Nephron (organoid): Measurements from ENCODE around the gene ABCC4.

Experiments used
- H3K27ac Mint-ChIP-seq, 3 experiments: 2 replicates each; pipeline ENCODE4 v1.8.0; 2020; ENCODE audit warnings: mixed read lengths in 3 of 3, mild to moderate bottlenecking in 2 of 3, moderate library complexity in 1 of 3
- H3K27me3 Mint-ChIP-seq: 2 replicates; pipeline ENCODE4 v1.8.0; 2021; ENCODE audit warnings: low read depth, mild to moderate bottlenecking, moderate library complexity, mixed read lengths
- H3K36me3 Mint-ChIP-seq: 2 replicates; pipeline ENCODE4 v1.8.0; 2020; ENCODE audit warnings: low read depth, mixed read lengths
- H3K4me1 Mint-ChIP-seq: 2 replicates; pipeline ENCODE4 v1.8.0; 2020; ENCODE audit warnings: mixed read lengths
- H3K4me3 Mint-ChIP-seq, 3 experiments: 2 replicates each; pipeline ENCODE4 v1.8.0; 2020; ENCODE audit warnings: mild to moderate bottlenecking in 3 of 3, mixed read lengths in 3 of 3, moderate library complexity in 2 of 3
- H3K9me3 Mint-ChIP-seq: 2 replicates; pipeline ENCODE4 v1.8.0; 2020; ENCODE audit warnings: mixed read lengths
- TF ChIP-seq, protein P1 (sequence below), 3 experiments: fragments of 200-600 bp; sonication (generic); IDR thresholded peaks; one replicate each; pipeline ENCODE4 v1.5.0; 2021; ENCODE audit warnings: antibody characterized with exemption in 3 of 3; ENCODE audit not compliant: unreplicated experiment in 3 of 3

The ABCC4 gene

DNA sequence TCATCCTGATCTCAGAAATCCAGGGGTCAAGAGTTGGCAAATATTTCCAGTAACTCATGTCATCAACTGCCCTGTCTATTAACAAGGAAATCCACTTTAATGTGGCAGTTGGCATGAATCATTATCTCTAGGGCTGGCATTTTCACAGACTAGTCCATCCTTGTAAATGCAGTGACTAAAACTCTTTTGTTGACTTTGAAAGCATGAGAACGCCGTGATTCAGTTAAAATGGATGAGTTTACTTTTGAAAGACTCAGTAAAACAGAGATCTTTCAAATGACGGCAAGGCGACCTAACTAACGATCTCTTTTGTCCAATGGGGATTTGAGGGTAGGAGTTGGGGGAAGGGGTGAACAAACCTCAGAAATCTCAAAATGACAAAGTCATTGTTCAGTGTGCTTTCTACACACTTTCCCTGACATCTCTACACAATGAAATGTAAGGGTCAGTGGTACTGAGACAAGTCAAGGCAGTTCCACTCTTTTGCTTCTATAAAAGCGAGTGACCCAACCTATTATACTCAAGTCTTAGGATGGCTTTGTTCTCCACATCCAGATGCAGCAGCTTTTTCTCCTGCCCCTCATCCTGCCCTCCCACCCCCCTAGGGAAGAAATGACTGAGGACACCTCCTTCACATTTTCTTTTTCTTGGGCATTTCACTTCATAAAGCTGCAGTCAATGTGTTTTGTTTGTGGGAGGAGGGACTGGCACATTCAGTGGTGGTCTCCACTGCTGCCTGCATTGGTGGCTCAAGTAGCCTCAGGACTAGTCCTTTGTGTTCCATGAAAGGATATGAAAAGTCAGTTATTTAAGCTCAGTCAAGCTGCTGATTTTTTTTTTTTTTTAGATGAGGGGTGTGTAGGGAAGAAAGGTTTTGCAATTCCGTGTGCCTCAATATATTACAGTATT, 200.5 kb downstream of the ABCC4 start:
- Mint-ChIP-seq H3K4me1 (no peaks in the 10 kb centered on the region), H3K4me3 (no peak overlapping the region), H3K36me3 (peaks cover 31% of the 10 kb centered on the region), H3K27ac (no peak overlapping the region), H3K27me3 (no peaks in the 10 kb centered on the region), H3K9me3 (peaks cover 10% of the 10 kb centered on the region)
- TF ChIP-seq, protein P1, sequence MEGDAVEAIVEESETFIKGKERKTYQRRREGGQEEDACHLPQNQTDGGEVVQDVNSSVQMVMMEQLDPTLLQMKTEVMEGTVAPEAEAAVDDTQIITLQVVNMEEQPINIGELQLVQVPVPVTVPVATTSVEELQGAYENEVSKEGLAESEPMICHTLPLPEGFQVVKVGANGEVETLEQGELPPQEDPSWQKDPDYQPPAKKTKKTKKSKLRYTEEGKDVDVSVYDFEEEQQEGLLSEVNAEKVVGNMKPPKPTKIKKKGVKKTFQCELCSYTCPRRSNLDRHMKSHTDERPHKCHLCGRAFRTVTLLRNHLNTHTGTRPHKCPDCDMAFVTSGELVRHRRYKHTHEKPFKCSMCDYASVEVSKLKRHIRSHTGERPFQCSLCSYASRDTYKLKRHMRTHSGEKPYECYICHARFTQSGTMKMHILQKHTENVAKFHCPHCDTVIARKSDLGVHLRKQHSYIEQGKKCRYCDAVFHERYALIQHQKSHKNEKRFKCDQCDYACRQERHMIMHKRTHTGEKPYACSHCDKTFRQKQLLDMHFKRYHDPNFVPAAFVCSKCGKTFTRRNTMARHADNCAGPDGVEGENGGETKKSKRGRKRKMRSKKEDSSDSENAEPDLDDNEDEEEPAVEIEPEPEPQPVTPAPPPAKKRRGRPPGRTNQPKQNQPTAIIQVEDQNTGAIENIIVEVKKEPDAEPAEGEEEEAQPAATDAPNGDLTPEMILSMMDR (IDR thresholded peaks at IDR 0.05; ENCODE audit: unreplicated experiment in 3 of 3): no peak

DNA sequence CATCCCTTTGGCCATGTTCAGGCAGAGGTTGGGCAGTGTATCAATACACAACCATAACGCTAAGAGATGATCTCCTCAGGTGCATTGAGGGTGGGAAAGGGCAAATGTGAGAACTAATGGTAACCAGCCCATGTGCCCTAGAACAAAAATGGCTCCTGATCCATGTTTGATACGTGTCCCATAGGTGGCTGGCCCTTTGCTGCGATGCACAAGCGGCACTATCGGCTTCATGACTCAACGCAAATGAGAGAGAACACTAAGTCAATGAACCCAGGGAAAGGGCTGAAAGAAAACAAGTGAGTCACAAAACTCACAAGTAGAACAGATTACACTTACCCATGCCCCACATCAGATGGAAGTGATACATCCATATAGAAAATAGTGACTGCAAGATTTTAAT, 201.7 kb downstream of the ABCC4 start:
- no peaks in the 10 kb centered on the region for H3K27me3 Mint-ChIP-seq
- H3K4me3 Mint-ChIP-seq: no peak overlapping the region
- no peak overlapping the region for H3K27ac Mint-ChIP-seq
- H3K4me1 Mint-ChIP-seq: no peaks in the 10 kb centered on the region
- peaks cover 37% of the 10 kb centered on the region for H3K36me3 Mint-ChIP-seq
- TF ChIP-seq, protein P1 (IDR thresholded peaks at IDR 0.05; ENCODE audit: unreplicated experiment in 3 of 3): no peak
- peaks cover 20% of the 10 kb centered on the region for H3K9me3 Mint-ChIP-seq

DNA sequence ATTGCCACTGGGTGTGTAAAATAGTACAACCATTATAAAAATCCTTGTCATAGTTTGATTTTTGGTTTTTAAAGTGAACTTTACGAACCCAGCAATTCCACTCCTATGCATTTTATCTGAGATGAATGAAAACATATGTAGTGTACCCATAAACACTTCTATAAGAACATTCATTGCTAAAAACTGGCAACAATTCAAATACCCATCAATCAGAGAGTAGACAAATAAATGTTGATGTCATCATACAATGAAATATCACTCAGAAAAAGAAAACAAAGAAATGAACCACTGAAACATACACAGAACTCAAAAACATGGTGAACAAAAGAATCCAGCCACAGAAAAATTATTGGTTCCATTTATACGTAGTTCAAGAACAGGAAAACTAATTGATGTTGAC, 202.3 kb downstream of the ABCC4 start:
- Mint-ChIP-seq H3K9me3 (peaks cover 22% of the 10 kb centered on the region), H3K27ac (no peak overlapping the region), H3K27me3 (no peaks in the 10 kb centered on the region), H3K4me3 (no peak overlapping the region), H3K36me3 (peaks cover 41% of the 10 kb centered on the region), H3K4me1 (no peaks in the 10 kb centered on the region)
- TF ChIP-seq, protein P1 (IDR thresholded peaks at IDR 0.05; ENCODE audit: unreplicated experiment in 3 of 3): no peak

DNA sequence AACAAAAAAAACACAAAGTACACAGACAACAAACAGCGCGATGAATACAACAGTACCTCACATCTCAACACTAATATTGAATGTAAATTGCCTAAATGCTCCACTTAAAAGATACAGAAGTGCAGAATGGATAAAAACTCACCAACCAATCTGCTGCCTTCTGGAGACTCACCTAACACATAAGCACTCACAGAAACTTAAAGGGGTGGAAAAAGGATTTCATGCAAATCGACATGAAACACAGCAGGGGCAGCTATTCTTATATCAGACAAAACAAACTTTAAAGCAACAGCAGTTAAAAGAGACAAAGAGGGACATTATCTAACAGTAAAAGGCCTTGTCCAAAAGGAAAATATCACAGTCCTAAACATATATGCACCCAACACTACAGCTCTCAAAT, 209.5 kb downstream of the ABCC4 start:
- Mint-ChIP-seq H3K27ac (no peak overlapping the region), H3K4me3 (no peak overlapping the region), H3K36me3 (peaks cover 49% of the 10 kb centered on the region), H3K27me3 (no peaks in the 10 kb centered on the region), H3K9me3 (peaks cover 35% of the 10 kb centered on the region), H3K4me1 (no peaks in the 10 kb centered on the region)
- TF ChIP-seq, protein P1 (IDR thresholded peaks at IDR 0.05; ENCODE audit: unreplicated experiment in 3 of 3): no peak

DNA sequence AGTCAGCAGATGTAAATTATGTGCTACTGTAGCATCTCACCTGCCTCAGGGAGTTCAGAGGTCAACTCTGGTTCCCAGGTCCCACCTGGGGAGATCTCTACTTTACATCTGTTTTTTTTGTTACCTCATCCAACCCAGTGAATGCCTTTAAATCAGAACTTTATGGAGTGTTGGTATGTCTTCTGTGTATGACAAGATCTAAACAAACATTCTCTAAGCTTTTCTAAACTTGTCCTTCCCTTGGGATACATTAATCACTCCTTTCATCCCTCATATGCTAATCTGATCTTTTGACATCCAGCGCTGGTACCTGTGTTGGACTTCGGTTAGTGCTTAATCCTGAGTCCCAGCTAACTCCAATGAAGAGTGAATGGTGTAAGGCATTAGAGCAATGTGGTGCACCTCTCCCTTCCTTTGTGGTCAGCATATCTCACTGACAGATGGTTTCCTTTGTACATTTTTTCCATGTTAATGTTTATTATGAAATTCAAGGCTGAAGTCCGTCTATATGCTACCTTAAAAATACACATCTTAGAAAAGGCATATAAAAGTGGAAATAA, 213.4 kb downstream of the ABCC4 start:
- Mint-ChIP-seq H3K27ac (no peak overlapping the region), H3K27me3 (no peaks in the 10 kb centered on the region)

More for the DNA sequence above, 213.4 kb downstream of the ABCC4 start:
- Mint-ChIP-seq H3K36me3 (peaks cover 19% of the 10 kb centered on the region), H3K9me3 (peaks cover 9% of the 10 kb centered on the region), H3K4me3 (no peak overlapping the region), H3K4me1 (no peaks in the 10 kb centered on the region)
- TF ChIP-seq, protein P1 (IDR thresholded peaks at IDR 0.05; ENCODE audit: unreplicated experiment in 3 of 3): no peak
